ENCODE measurements around the gene NSD1. TPM values are rescaled to one million over a fixed set of nuclear protein-coding genes. Genes with fewer than 3 reads are reported as not detected.
"Not testable (repeated sequence)": the region's sequence is repeated elsewhere in the genome, so short reads cannot be mapped to it uniquely, and the experiment has no call there.

Gene NSD1
- total RNA-seq, 4 donors from 2014 or later: 61.9 to 114 (median 73.9) TPM

DNA sequence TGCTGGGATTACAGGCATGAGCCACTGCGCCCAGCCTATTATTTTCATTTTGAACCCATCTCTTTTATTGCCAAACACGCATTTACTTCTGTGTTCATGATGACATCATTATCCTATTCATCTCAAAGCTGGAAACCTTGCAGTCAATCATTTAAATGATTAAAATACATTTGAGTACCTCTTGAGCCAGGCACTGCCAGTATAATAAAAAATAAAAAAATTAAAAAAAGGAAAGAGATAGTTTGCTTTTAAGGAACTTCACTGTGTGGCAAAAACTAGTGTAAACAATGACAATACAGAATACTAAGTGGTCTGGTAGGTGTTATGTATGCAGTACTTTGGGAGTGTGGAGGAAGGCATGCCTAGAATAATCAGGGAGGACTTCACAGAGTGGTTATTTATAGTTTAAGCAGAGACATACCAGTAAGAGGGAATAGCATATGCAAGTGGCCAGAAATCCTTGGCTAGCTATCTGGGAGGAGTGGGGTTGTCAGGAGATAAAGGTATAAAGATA, 8.6 kb downstream of the NSD1 start:
- TF ChIP-seq POLR2A (IDR thresholded peaks at IDR 0.05): no peak
- TF ChIP-seq, protein P1, sequence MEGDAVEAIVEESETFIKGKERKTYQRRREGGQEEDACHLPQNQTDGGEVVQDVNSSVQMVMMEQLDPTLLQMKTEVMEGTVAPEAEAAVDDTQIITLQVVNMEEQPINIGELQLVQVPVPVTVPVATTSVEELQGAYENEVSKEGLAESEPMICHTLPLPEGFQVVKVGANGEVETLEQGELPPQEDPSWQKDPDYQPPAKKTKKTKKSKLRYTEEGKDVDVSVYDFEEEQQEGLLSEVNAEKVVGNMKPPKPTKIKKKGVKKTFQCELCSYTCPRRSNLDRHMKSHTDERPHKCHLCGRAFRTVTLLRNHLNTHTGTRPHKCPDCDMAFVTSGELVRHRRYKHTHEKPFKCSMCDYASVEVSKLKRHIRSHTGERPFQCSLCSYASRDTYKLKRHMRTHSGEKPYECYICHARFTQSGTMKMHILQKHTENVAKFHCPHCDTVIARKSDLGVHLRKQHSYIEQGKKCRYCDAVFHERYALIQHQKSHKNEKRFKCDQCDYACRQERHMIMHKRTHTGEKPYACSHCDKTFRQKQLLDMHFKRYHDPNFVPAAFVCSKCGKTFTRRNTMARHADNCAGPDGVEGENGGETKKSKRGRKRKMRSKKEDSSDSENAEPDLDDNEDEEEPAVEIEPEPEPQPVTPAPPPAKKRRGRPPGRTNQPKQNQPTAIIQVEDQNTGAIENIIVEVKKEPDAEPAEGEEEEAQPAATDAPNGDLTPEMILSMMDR (IDR thresholded peaks at IDR 0.05): no peak
- no peak for DNase-seq
- Histone ChIP-seq H3K36me3 (peaks cover 12 to 17% of the 10 kb centered on the region in 2 donors), H3K9me3 (no peaks in the 10 kb centered on the region), H3K4me3 (replicated peaks in 1 of 3) (no peak overlapping the region), H3K4me1 (peaks cover 12 to 26% of the 10 kb centered on the region in 2 donors), H3K27ac (peak overlapping the region in 1 of 3 donors; percentile 28), H3K27me3 (no peaks in the 10 kb centered on the region)
- WGBS, 2 donors: 91 to 97% methylated on average over 2 of the region's 2 CpGs
- intact Hi-C loops (cut with DNase I): no loop called here

GRCh38 chr5:177142778-177143177, 9.2 kb downstream of the NSD1 start:
- TF ChIP-seq POLR2A (IDR thresholded peaks at IDR 0.05): no peak
- TF ChIP-seq, protein P1 (IDR thresholded peaks at IDR 0.05): no peak
- H3K27ac ChIP-seq: peak overlapping the region in 1 of 3 donors; percentile 28
- H3K36me3 ChIP-seq: peaks cover 12 to 18% of the 10 kb centered on the region in 2 donors
- 90 to 93% methylated on average over 1 of the region's 1 CpG for WGBS, 2 donors
- intact Hi-C loops (cut with DNase I): no loop called here
- DNase-seq: no peak
- H3K4me3 ChIP-seq (replicated peaks in 1 of 3): no peak overlapping the region
- H3K9me3 ChIP-seq: no peaks in the 10 kb centered on the region
- H3K27me3 ChIP-seq: no peaks in the 10 kb centered on the region
- H3K4me1 ChIP-seq: peaks cover 6 to 20% of the 10 kb centered on the region in 2 donors

GRCh38 chr5:177146891-177147638, 13.5 kb downstream of the NSD1 start:
- DNase-seq: no peak
- peaks cover 8 to 26% of the 10 kb centered on the region in 2 donors for H3K36me3 ChIP-seq
- no peaks in the 10 kb centered on the region for H3K9me3 ChIP-seq
- TF ChIP-seq, protein P1 (IDR thresholded peaks at IDR 0.05): no peak
- no peak for TF ChIP-seq POLR2A (IDR thresholded peaks at IDR 0.05)
- H3K4me3 ChIP-seq (replicated peaks in 1 of 3): no peak overlapping the region
- no peak overlapping the region for H3K27ac ChIP-seq
- WGBS, 2 donors: 79 to 83% methylated on average over 17 of the region's 17 CpGs
- no peaks in the 10 kb centered on the region for H3K27me3 ChIP-seq
- no peaks in the 10 kb centered on the region for H3K4me1 ChIP-seq
- intact Hi-C loops (cut with DNase I): no loop called here

DNA sequence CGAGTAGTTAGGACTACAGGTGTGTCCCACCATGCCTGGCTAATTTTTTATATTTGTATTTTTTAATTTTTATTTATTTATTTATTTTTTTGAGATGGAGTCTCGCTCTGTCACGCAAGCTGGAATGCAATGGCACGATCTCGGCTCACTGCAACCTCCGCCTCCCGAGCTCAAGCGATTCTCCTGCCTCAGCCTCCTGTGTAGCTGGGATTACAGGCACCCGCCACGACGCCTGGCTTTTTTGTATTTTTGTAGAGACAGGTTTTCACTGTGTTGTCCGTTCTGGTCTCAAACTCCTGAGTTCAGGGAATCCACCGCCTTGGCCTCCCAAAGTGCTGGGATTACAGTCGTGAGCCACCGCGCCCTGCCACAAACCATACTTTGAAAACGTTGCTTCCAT, 16.5 kb downstream of the NSD1 start:
- intact Hi-C loops (cut with DNase I); H3K9me3 ChIP-seq; H3K27ac ChIP-seq; H3K4me1 ChIP-seq; DNase-seq; H3K27me3 ChIP-seq; H3K4me3 ChIP-seq (replicated peaks in 1 of 3): not testable (repeated sequence)
- 96 to 97% methylated on average over 17 of the region's 17 CpGs for WGBS, 2 donors
- peaks cover 0 to 12% of the 10 kb centered on the region in 2 donors for H3K36me3 ChIP-seq

GRCh38 chr5:177154003-177154643, 20.6 kb downstream of the NSD1 start:
- H3K27ac ChIP-seq: no peak overlapping the region
- no peaks in the 10 kb centered on the region for H3K9me3 ChIP-seq
- H3K4me1 ChIP-seq: no peaks in the 10 kb centered on the region
- peaks cover 0 to 7% of the 10 kb centered on the region in 2 donors for H3K36me3 ChIP-seq
- H3K4me3 ChIP-seq (replicated peaks in 1 of 3): no peak overlapping the region
- no peak for TF ChIP-seq POLR2A (IDR thresholded peaks at IDR 0.05)
- TF ChIP-seq, protein P1 (IDR thresholded peaks at IDR 0.05): no peak
- no peaks in the 10 kb centered on the region for H3K27me3 ChIP-seq
- 86 to 92% methylated on average over 6 of the region's 6 CpGs for WGBS, 2 donors
- DNase-seq: no peak
- intact Hi-C loops (cut with DNase I): no loop called here

Measured in thyroid gland (tissue), 4 donors.